HS-5 (cell line): ENCODE measurements around the gene KRTAP6-1.

Experiments
- DNase-seq: peaks from one replicate; pipeline ENCODE4 v3.0.0-alpha.2; 2012; ENCODE audit warnings: low read depth

The KRTAP6-1 gene

GRCh38 chr21:30613836-30614235 is at the start of gene KRTAP6-1:
KRTAP6-1 (minus strand) TSS chr21:30613930; CDS start chr21:30613904, 26 bp downstream.
- DNase-seq = no peak

GRCh38 chr21:30652891-30653290 is 39.2 kb upstream of the KRTAP6-1 start:
- DNase-seq = no peak

GRCh38 chr21:30646904-30647414 is 33.2 kb upstream of the KRTAP6-1 start:
- peak; percentile 5 for DNase-seq

GRCh38 chr21:30642564-30642963 is 28.8 kb upstream of the KRTAP6-1 start, which contains the start of gene KRTAP20-3:
KRTAP20-3 (plus strand) TSS chr21:30642864.
- no peak for DNase-seq

- no peak for DNase-seq
Measured at GRCh38 chr21:30638686-30639085, 25.0 kb upstream of the KRTAP6-1 start.

GRCh38 chr21:30634906-30635305 is 21.2 kb upstream of the KRTAP6-1 start, which contains the start of gene KRTAP20-2:
KRTAP20-2 (plus strand) TSS chr21:30635206; CDS start chr21:30635264, 58 bp downstream.
- DNase-seq = no peak

GRCh38 chr21:30629200-30629599 is 15.5 kb upstream of the KRTAP6-1 start:
- peak; percentile 32 for DNase-seq

- DNase-seq = no peak
Measured at GRCh38 chr21:30628109-30628508, 14.4 kb upstream of the KRTAP6-1 start.

GRCh38 chr21:30625449-30626165 is 11.9 kb upstream of the KRTAP6-1 start:
- DNase-seq = no peak

- DNase-seq = no peak
Measured at GRCh38 chr21:30623362-30623761, 9.6 kb upstream of the KRTAP6-1 start.

GRCh38 chr21:30620522-30620921 is 6.8 kb upstream of the KRTAP6-1 start, which contains the start of gene KRTAP20-4:
KRTAP20-4 (plus strand) TSS chr21:30620627.
- DNase-seq = no peak

- DNase-seq = peak; percentile 19
Measured at GRCh38 chr21:30620080-30620479, 6.3 kb upstream of the KRTAP6-1 start.

- DNase-seq = no peak
Measured at GRCh38 chr21:30616125-30616524, 2.4 kb upstream of the KRTAP6-1 start, which contains the start of gene KRTAP20-1. KRTAP20-1 (plus strand) TSS chr21:30616425; CDS start chr21:30616455, 30 bp downstream.

GRCh38 chr21:30615199-30615598 is 1.5 kb upstream of the KRTAP6-1 start:
- DNase-seq = no peak

- no peak for DNase-seq
Measured at GRCh38 chr21:30612132-30612531, 1.6 kb downstream of the KRTAP6-1 start.

- DNase-seq = no peak
Measured at GRCh38 chr21:30605968-30606367, 7.8 kb downstream of the KRTAP6-1 start.

- DNase-seq = no peak
Measured at GRCh38 chr21:30600787-30601186, 12.9 kb downstream of the KRTAP6-1 start, which contains the start of gene KRTAP22-1. KRTAP22-1 (plus strand) TSS chr21:30601087.

GRCh38 chr21:30598802-30599201 is 14.9 kb downstream of the KRTAP6-1 start, which contains the start of gene KRTAP6-2:
KRTAP6-2 (minus strand) TSS chr21:30598902; CDS start chr21:30598874, 28 bp downstream.
- no peak for DNase-seq

GRCh38 chr21:30592140-30592539 is 21.6 kb downstream of the KRTAP6-1 start, which contains the start of gene KRTAP6-3:
KRTAP6-3 (plus strand) TSS chr21:30592440; CDS start chr21:30592446, 6 bp downstream.
- no peak for DNase-seq

- no peak for DNase-seq
Measured at GRCh38 chr21:30590297-30590696, 23.4 kb downstream of the KRTAP6-1 start, which contains the start of gene KRTAP22-2. KRTAP22-2 (minus strand) TSS chr21:30590397.

- DNase-seq = no peak
Measured at GRCh38 chr21:30582870-30583269, 30.9 kb downstream of the KRTAP6-1 start.

GRCh38 chr21:30580132-30580531 is 33.6 kb downstream of the KRTAP6-1 start:
- DNase-seq = no peak

GRCh38 chr21:30579346-30579745 is 34.4 kb downstream of the KRTAP6-1 start:
- no peak for DNase-seq
